Adrenal gland (tissue), 12 donors: ENCODE results near the gene ANKIB1. TPM values are rescaled to one million over a fixed set of nuclear protein-coding genes. Genes with fewer than 3 reads are reported as not detected.

Experiments
- DNase-seq, 7 donors: peaks; one replicate each; pipeline ENCODE4 v3.0.0-alpha.2; 2019 to 2020
- H3K27ac ChIP-seq, 5 donors: fragments of 200-600 bp; sonication (generic) in 4 of 5; 1 replicate in 3 of 5; 2 replicates in 2 of 5; pipeline versions ENCODE4 v1.5.1 to v1.8.0; 2016 to 2020; ENCODE audit warnings: mild to moderate bottlenecking in 1 of 5
- H3K27me3 ChIP-seq: fragments of 200-600 bp; 2 replicates; pipeline ENCODE4 v1.8.0; 2021
- H3K36me3 ChIP-seq, 2 donors: fragments of 200-600 bp; replicated peaks in 1 of 2; 1 replicate in 1 of 2; 2 replicates in 1 of 2; pipeline versions ENCODE4 v1.5.1 to v1.8.0; 2018 to 2022
- H3K4me1 ChIP-seq, 2 donors: fragments of 200-600 bp; replicated peaks in 1 of 2; 1 replicate in 1 of 2; 2 replicates in 1 of 2; pipeline versions ENCODE4 v1.5.1 to v1.8.0; 2018 to 2021
- H3K4me3 ChIP-seq, 4 donors: fragments of 200-600 bp; sonication (generic) in 3 of 4; one replicate each; pipeline ENCODE4 v1.5.1; 2016 to 2018
- H3K9me3 ChIP-seq, 3 donors: fragments of 200-600 bp; sonication (generic) in 1 of 3; replicated peaks in 1 of 3; 1 replicate in 2 of 3; 2 replicates in 1 of 3; pipeline versions ENCODE4 v1.5.1 to v1.8.0; 2016 to 2021
- POLR2A ChIP-seq, 2 donors: fragments of 450-650 bp; IDR thresholded peaks; one replicate each; pipeline ENCODE4 v1.6.1; 2017; ENCODE audit warnings: antibody characterized with exemption in 2 of 2, mild to moderate bottlenecking in 2 of 2, moderate library complexity in 1 of 2
- WGBS, 4 donors: extraction: QIAGEN DNeasy Blood & Tissue Kit in 2 of 4; methylation state at CpG; one replicate each; pipeline versions ENCODE4 v1.1.5 to v1.1.7; 2013 to 2017; 5-methylcytosine and 5-hydroxymethylcytosine counted together
- intact Hi-C, 2 donors: fragments of 100-400 bp; cut with DNase I; formaldehyde crosslinking; loops; one replicate each; pipeline versions ENCODE4 v1.14.1 to v1.15.0; 2022 to 2023
- polyA plus RNA-seq, 3 donors: library from polyadenylated mRNA; stranded (reverse); fragments of 200-250 nt in 2 of 3; fragments of 350-450 nt in 1 of 3; fragmentation: Illumina TruSeq in 1 of 3; extraction: RNeasy Lipid Tissue Mini Kit (QIAGEN cat#74804) in 1 of 3; gene quantifications; one replicate each; pipeline ENCODE4 v1.2.3, GENCODE V29; 2013 to 2014
- total RNA-seq, 9 donors: library from RNA; depleted of rRNA in 4 of 9; stranded (reverse); fragments of >200 nt in 4 of 9; fragments of 120-200 nt in 1 of 9; fragmentation: NEBNext Ultra II Directional in 1 of 9; extraction: Animal tissue kit (Norgen Biotek cat#: 25700) in 1 of 9; gene quantifications; one replicate each; pipeline versions ENCODE4 v1.1.0 to v1.2.4, GENCODE V29; 2013 to 2023
- TF ChIP-seq, protein P1 (sequence below), 6 experiments: fragments of 450-650 bp in 4 of 6; fragments of 200-600 bp in 2 of 6; sonication (generic) in 1 of 6; IDR thresholded peaks; 1 replicate in 5 of 6; 2 replicates in 1 of 6; pipeline versions ENCODE4 v1.5.1 to v1.8.0; 2016 to 2021; ENCODE audit warnings: antibody characterized with exemption in 6 of 6, mild to moderate bottlenecking in 2 of 6, moderate library complexity in 1 of 6
- donor health status: healthy with polysubstance abuse.
- donor health status: Bipolar disorder and iron deficiency.
- donor health status: DM: yes; HTN: yes; CAD: no.
- donor health status: DM: no; HTN: no; CAD: no.
- donor health status: DM: no; HTN: no; CAD: no.
- donor health status: DM: yes; HTN: yes; CAD: no.

The ANKIB1 gene
- total and polyA plus RNA-seq, 12 donors: 10.3 to 57.0 (median 42.9) TPM

- WGBS, 4 donors: 96 to 99% (median 98%) methylated on average over 5 of the region's 5 CpGs
- Histone ChIP-seq H3K9me3 (peaks cover 0 to 4% (median 0%) of the 10 kb centered on the region in 3 donors), H3K4me3 (no peak overlapping the region), H3K27me3 (no peaks in the 10 kb centered on the region), H3K36me3 (no peaks in the 10 kb centered on the region), H3K4me1 (no peaks in the 10 kb centered on the region), H3K27ac (no peak overlapping the region)
- TF ChIP-seq POLR2A (IDR thresholded peaks at IDR 0.05): no peak
- TF ChIP-seq, protein P1, sequence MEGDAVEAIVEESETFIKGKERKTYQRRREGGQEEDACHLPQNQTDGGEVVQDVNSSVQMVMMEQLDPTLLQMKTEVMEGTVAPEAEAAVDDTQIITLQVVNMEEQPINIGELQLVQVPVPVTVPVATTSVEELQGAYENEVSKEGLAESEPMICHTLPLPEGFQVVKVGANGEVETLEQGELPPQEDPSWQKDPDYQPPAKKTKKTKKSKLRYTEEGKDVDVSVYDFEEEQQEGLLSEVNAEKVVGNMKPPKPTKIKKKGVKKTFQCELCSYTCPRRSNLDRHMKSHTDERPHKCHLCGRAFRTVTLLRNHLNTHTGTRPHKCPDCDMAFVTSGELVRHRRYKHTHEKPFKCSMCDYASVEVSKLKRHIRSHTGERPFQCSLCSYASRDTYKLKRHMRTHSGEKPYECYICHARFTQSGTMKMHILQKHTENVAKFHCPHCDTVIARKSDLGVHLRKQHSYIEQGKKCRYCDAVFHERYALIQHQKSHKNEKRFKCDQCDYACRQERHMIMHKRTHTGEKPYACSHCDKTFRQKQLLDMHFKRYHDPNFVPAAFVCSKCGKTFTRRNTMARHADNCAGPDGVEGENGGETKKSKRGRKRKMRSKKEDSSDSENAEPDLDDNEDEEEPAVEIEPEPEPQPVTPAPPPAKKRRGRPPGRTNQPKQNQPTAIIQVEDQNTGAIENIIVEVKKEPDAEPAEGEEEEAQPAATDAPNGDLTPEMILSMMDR (IDR thresholded peaks at IDR 0.05): no peak
- intact Hi-C loops: no loop called here
- DNase-seq: no peak
These were observed 20.9 kb downstream of the ANKIB1 start for GRCh38 chr7:92266415-92267241.

- Histone ChIP-seq H3K4me1 (no peaks in the 10 kb centered on the region), H3K9me3 (no peaks in the 10 kb centered on the region), H3K27ac (no peak overlapping the region), H3K4me3 (no peak overlapping the region), H3K27me3 (no peaks in the 10 kb centered on the region), H3K36me3 (no peaks in the 10 kb centered on the region)
- WGBS, 4 donors: 94 to 100% (median 98%) methylated on average over 1 of the region's 1 CpG
- intact Hi-C loops: no loop called here
- TF ChIP-seq, protein P1 (IDR thresholded peaks at IDR 0.05): no peak
- TF ChIP-seq POLR2A (IDR thresholded peaks at IDR 0.05): no peak
- no peak for DNase-seq
These were observed 23.1 kb downstream of the ANKIB1 start for GRCh38 chr7:92268921-92269320.

DNA sequence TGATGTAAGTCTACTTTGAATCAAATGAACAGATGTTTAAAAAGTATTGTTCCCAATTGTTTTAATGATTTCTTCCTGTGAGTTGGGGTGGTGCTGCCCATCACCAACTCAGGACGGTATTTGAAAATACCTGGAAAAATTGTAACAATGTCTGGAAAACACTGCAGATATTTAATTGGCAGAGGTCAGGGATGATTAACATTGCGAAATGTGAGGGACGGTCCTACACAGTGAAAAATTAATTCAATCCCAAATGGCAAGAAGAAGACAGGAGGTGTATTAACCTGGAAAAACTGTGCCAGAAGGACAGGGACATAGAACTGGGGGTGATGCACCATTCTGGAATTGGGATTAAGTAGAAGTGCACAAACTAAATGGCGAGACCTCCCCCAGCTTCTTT is 29.6 kb downstream of the ANKIB1 start:
- H3K4me1 ChIP-seq: no peaks in the 10 kb centered on the region
- WGBS, 4 donors: 82 to 88% (median 85%) methylated on average over 4 of the region's 4 CpGs
- H3K36me3 ChIP-seq: no peaks in the 10 kb centered on the region
- no peak for DNase-seq
- TF ChIP-seq, protein P1 (IDR thresholded peaks at IDR 0.05): no peak
- TF ChIP-seq POLR2A (IDR thresholded peaks at IDR 0.05): no peak
- no peak overlapping the region for H3K4me3 ChIP-seq
- no peaks in the 10 kb centered on the region for H3K9me3 ChIP-seq
- H3K27me3 ChIP-seq: no peaks in the 10 kb centered on the region
- H3K27ac ChIP-seq: no peak overlapping the region
- intact Hi-C loops: no loop called here

- Histone ChIP-seq H3K4me3 (no peak overlapping the region), H3K36me3 (no peaks in the 10 kb centered on the region), H3K9me3 (no peaks in the 10 kb centered on the region), H3K27me3 (no peaks in the 10 kb centered on the region), H3K4me1 (no peaks in the 10 kb centered on the region), H3K27ac (no peak overlapping the region)
- whole genome bisulfite sequencing, 4 donors: 70 to 89% (median 78%) methylated on average over 2 of the region's 2 CpGs
- no peak for TF ChIP-seq POLR2A (IDR thresholded peaks at IDR 0.05)
- TF ChIP-seq, protein P1 (IDR thresholded peaks at IDR 0.05): no peak
- intact Hi-C loops: no loop called here
- DNase-seq: no peak
These were observed 30.7 kb downstream of the ANKIB1 start for GRCh38 chr7:92276460-92276864.
